HG02885 (cell line): Measurements from ENCODE around the gene TRAF3IP3.
A peak's percentile ranks its signal among the peaks of the same experiment; 100 is the strongest.
"Not testable (repeated sequence)": the region's sequence is repeated elsewhere in the genome, so short reads cannot be mapped to it uniquely, and the experiment has no call there.

Experiments used
- ATAC-seq: cut with Tn5 transposase; IDR thresholded peaks from one replicate; pipeline ENCODE4 v1.9.1; 2021; ENCODE audit warnings: mild to moderate bottlenecking; ENCODE audit not compliant: unreplicated experiment, poor library complexity

The TRAF3IP3 gene

GRCh38 chr1:209790286-209791193 is 34.7 kb downstream of the TRAF3IP3 start:
- no peak for ATAC-seq

GRCh38 chr1:209791920-209792319 is 36.1 kb downstream of the TRAF3IP3 start:
- no peak for ATAC-seq

- not testable (repeated sequence) for ATAC-seq
These were observed 37.9 kb downstream of the TRAF3IP3 start for GRCh38 chr1:209793711-209794110.

GRCh38 chr1:209797978-209798639 is 42.3 kb downstream of the TRAF3IP3 start:
- ATAC-seq: no peak

- no peak for ATAC-seq
These were observed 45.4 kb downstream of the TRAF3IP3 start for GRCh38 chr1:209800984-209801834.

GRCh38 chr1:209802117-209802779 is 46.4 kb downstream of the TRAF3IP3 start:
- ATAC-seq: no peak

- no peak for ATAC-seq
These were observed 46.9 kb downstream of the TRAF3IP3 start for GRCh38 chr1:209802780-209803152.

GRCh38 chr1:209803568-209803967 is 47.7 kb downstream of the TRAF3IP3 start:
- ATAC-seq: no peak

GRCh38 chr1:209805341-209805781 is 49.5 kb downstream of the TRAF3IP3 start:
- ATAC-seq: no peak

- ATAC-seq: peak; percentile 85
These were observed 50.3 kb downstream of the TRAF3IP3 start, which contains the start of gene IRF6 for GRCh38 chr1:209805875-209806760. Gene IRF6 (minus strand): TSS chr1:209806142. CDS start chr1:209801413, 4,729 bp downstream.

GRCh38 chr1:209807509-209807908 is 51.7 kb downstream of the TRAF3IP3 start:
- ATAC-seq: no peak

- no peak for ATAC-seq
These were observed 52.3 kb downstream of the TRAF3IP3 start for GRCh38 chr1:209808059-209808581.

- ATAC-seq: no peak
These were observed 53.8 kb downstream of the TRAF3IP3 start for GRCh38 chr1:209809611-209810010.

GRCh38 chr1:209810783-209811182 is 54.9 kb downstream of the TRAF3IP3 start:
- no peak for ATAC-seq

- ATAC-seq: no peak
These were observed 58.0 kb downstream of the TRAF3IP3 start for GRCh38 chr1:209813902-209814301.

- no peak for ATAC-seq
These were observed 59.6 kb downstream of the TRAF3IP3 start for GRCh38 chr1:209815490-209815889.

- ATAC-seq: no peak
These were observed 60.1 kb downstream of the TRAF3IP3 start for GRCh38 chr1:209815931-209816341.

- no peak for ATAC-seq
These were observed 61.1 kb downstream of the TRAF3IP3 start for GRCh38 chr1:209816923-209817322.

GRCh38 chr1:209817691-209818090 is 61.8 kb downstream of the TRAF3IP3 start:
- ATAC-seq: no peak
